ENCODE data around the gene GABRP.

DNA sequence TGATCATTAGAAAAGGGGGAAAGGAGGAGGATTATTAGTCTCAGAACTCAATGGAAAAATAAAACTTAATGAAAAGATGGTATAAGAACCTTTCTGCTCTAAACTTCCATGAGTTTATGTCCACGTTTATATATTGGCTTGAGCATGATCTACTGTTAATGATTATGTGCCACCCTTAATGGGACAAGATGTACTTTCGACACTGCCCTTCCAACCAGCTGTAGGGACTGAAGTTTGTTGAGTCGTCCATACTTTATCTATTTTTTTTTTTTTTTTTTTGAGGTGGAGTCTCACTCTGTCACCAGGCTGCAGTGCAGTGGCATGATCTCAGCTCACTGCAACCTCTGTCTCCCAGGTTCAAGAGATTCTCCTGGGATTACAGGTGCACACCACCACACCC, 25.0 kb upstream of the GABRP start:
- TF ChIP-seq GATA2 (IDR thresholded peaks at IDR 0.05; ENCODE audit: low read depth, low read length) (no peak), GATA3 (IDR thresholded peaks at IDR 0.05; ENCODE audit: low read depth, low read length) (no peak)
